GM12873 (cell line): ENCODE measurements around the gene SPTBN4.

Experiments used
- CTCF ChIP-seq: IDR thresholded peaks from 2 replicates; pipeline ENCODE4 v1.5.1; 2012; ENCODE audit warnings: low read depth, mild to moderate bottlenecking, moderate library complexity, low read length, control low read depth; ENCODE audit not compliant: insufficient read depth; ENCODE audit errors: missing control alignments

The SPTBN4 gene

GRCh38 chr19:40625406-40626120, 158.8 kb downstream of the SPTBN4 start:
- no peak for TF ChIP-seq CTCF
